ENCODE results near the gene PUS1. TPM values are rescaled to one million over a fixed set of nuclear protein-coding genes. Genes with fewer than 3 reads are reported as not detected.

Gene PUS1
- total and polyA plus RNA-seq, 9 of the 15 experiments (the other 6 are each of a cell fraction or from before 2014, with no cell fraction given), result 1.9 to 90.8 (median 30.0) TPM

GRCh38 chr12:131949431-131950181 is 20.5 kb downstream of the PUS1 start, which contains the start of gene EP400 (continued):
- TF ChIP-seq FOXP4 (CRISPR knock-in tag; IDR thresholded peaks at IDR 0.05; ENCODE audit: borderline replicate concordance) (0 out of 2 replicates have a peak, but pooled peaks have one; percentile 30), ZNF174 (CRISPR knock-in tag; IDR thresholded peaks at IDR 0.05) (no peak), WHSC1 (IDR thresholded peaks at IDR 0.05; ENCODE audit: low read length) (no peak), PYGO2 (tag; IDR thresholded peaks at IDR 0.05) (no peak), ZNF785 (CRISPR knock-in tag; IDR thresholded peaks at IDR 0.05) (no peak), ETS2 (tag; IDR thresholded peaks at IDR 0.05; ENCODE audit: borderline replicate concordance, poor library complexity, severe bottlenecking) (no peak), MAZ (CRISPR knock-in tag; conservative IDR thresholded peaks at IDR 0.05 in 1 of 2, IDR thresholded peaks at IDR 0.05 in 1 of 2) (peak; percentile 55 to 89), CBX1 (IDR thresholded peaks at IDR 0.05; ENCODE audit: low read depth) (no peak), ZNF121 (CRISPR knock-in tag; conservative IDR thresholded peaks at IDR 0.05) (no peak), ZNF175 (CRISPR knock-in tag; IDR thresholded peaks at IDR 0.05; ENCODE audit: low read depth) (no peak), ELF1 (tag; IDR thresholded peaks at IDR 0.05) (peak; percentile 95), PURB (CRISPR knock-in tag; IDR thresholded peaks at IDR 0.05; ENCODE audit: low read depth) (no peak), PRDM10 (IDR thresholded peaks at IDR 0.05; ENCODE audit: partially characterized antibody) (no peak), EGR1 (conservative IDR thresholded peaks at IDR 0.05) (peak; percentile 78)
